ENCODE measurements around the gene UQCRC1.

UQCRC1 gene

DNA sequence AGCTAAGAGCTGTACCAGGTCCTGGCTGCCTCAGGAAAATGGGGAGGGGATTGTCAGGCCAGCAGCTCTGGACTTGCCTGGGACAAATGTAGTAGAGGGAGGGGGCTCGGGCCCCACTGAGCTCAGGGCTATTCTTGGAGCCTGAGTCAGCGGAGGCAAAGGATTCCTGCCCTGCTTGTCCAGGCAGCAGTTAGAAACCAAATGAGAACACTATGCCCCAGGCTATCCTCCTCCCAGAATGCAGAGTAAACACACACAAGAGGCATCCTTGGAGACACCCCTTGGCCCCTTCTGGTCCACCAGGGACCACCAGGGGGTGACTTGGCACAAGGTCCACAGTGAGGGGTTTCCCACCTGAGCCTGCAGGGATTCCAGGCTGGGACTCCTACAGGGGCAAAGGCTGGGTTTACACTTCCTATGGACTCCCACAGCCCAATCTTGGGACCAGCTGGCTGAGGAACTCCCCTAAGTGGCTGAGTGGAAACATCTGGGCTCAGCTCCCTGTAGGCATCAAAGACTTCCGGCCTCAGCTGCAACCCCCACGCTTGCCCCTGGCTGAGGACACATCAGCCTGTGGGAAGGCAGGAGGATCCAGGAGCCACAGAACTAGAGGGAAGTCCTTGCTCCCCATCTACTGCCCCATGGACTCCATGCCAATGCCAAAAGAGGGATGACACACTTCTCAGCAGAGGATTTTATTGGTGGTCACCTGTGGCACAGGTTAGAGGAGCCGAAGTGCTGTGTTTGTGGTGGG, 10.9 kb downstream of the UQCRC1 start:
- DNase-seq (ENCODE audit: low read depth): no peak

- no peak for DNase-seq (ENCODE audit: low read depth)
Measured at GRCh38 chr3:48597408-48597800, 12.0 kb downstream of the UQCRC1 start.

DNA sequence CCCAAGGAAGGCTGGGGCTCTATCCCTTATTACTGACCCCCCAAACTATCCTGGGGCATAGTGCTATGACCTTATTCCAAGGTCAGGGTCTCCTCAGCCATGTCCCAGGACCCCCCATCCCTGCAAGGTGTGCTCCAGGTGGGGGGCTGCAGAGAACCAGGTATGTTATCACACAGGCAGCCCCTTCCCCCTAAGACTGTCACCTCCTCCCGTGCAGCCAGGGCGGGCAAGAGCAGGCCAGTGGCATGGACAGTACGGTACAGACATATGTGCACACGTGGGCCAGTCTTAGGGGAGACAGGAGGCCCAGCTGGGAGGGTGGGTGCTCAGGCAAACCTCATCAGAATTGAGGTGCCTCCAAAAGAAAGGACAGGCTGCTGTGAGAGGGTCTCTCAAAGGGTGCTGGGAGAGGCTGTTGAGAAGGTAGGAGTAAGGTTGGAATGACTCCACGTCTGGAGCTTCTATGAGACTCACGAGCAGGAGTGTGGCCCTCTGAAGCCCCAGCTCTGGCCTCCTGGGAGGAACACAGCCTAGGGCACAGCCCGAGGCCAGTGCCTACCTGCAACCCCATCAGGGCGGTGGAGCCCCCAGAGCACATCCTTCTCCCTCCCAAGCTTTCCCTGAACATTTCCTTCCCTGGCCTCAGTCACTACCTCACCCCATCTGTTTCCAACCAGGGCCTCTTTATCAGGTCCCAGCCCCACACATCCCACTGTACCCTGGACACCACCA, 12.6 kb downstream of the UQCRC1 start:
- DNase-seq (ENCODE audit: low read depth): no peak

DNA sequence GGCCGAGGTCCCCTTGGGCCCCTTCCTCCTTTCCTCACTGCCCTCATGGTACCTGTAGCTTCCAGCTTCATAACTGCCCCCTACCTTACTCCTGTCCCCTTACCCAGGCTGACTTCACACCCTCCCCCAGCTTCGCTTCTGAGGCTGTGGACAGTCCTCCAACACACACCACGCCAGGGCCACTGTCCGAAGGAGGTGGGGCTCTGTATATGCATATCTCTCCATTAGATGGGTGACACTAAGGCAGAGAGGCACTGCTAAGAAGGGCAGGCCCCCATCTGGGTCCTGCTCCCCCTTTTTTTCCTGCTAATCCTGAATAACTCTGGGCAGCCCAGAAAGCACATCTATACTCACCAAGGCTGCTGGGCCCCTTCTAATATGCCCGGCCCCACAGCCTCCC, 13.3 kb downstream of the UQCRC1 start:
- no peak for DNase-seq (ENCODE audit: low read depth)

GRCh38 chr3:48595526-48596121, 13.8 kb downstream of the UQCRC1 start:
- no peak for DNase-seq (ENCODE audit: low read depth)

DNA sequence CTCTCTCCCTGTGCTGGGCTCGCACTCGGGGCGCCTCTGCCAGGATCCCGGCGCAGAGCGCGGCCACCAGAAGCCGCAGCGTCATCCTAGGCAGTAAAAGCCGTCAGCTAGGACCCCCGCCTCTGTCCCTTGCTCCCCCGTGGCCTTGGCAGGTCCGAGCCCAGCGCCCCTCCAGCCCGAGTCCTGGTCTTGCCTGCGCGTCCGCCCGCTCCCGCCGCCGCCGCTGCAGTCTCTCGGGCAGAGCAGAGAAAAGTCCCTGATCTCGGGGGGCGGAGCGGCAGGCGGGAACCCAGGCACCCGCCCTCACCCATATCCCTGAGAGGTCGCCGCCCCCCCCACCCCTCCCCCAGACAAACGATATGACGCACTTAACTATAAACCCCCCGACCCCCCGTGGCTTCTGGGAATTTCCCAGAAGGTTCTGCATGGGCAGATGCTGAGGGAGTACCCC, 14.3 kb downstream of the UQCRC1 start, which contains the start of gene COL7A1:
TSS of gene COL7A1 (minus strand) at position 255 of the 451 bp plus-strand sequence. CDS start at position 85, 170 bp downstream.
- DNase-seq (ENCODE audit: low read depth): no peak

DNA sequence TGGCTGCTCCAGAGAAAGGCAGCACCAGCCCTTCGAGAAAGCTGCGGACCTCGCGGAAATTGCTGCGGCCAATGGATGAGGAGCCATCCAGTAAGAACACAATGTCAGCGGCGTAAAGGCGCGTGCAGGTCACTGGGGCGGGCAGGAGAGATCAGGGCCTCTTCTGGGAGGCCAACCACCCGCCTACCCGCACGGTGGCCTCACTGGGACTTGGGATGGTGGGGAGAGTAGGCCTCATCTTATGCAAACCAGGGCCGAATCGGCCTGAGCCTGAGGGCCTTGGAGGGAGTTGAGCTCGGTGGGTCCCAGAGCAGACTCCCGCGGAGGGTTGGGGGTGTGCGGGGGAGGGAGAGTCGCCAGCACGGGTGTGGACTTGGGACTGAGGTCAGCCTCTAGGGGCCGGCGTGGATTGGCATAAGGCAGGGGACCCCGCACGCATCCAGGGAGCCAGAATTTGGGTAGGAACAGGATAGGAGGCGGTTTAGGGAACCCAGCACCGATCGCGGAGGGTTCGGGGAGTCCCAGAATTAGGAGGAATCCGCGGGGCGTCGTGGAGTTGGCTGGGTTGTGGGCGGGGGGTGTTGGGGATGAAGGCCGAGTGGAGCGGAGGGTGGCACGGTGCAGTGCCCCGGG, 14.9 kb downstream of the UQCRC1 start:
- no peak for DNase-seq (ENCODE audit: low read depth)

- DNase-seq (ENCODE audit: low read depth): no peak
Measured at GRCh38 chr3:48593337-48593736, 16.1 kb downstream of the UQCRC1 start.

- no peak for DNase-seq (ENCODE audit: low read depth)
Measured at GRCh38 chr3:48592519-48593087, 16.8 kb downstream of the UQCRC1 start.

DNA sequence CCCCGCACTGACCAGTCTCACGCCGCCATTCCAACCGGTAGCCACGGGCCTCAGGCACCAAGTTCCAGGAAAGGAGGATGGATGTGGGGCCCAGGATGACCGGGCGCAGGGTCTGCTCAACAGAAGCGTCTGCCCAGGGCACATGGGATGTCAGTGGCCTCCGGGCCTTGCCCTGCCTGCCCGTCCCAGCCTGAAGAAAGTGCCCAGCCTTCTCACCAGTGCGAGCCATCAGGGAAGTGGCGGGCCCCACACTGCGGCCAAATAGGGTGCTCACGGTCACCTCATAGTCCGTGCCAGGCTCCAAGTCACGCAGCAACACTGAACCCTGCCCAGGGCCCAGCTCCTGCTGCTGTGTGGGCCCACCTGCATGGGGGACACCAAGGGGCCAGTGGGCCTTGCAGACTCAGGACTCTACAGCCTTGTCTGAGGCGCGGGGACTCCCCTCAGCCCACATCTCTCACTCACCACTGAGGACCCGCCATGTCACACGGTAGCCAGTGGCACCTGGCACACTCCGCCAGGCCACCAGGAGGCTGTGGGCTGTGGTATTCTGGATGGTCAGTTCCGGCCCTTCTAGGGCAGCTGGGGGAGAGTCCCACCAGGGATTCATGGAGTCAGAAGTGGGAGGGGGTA, 17.4 kb downstream of the UQCRC1 start:
- DNase-seq (ENCODE audit: low read depth): no peak

DNA sequence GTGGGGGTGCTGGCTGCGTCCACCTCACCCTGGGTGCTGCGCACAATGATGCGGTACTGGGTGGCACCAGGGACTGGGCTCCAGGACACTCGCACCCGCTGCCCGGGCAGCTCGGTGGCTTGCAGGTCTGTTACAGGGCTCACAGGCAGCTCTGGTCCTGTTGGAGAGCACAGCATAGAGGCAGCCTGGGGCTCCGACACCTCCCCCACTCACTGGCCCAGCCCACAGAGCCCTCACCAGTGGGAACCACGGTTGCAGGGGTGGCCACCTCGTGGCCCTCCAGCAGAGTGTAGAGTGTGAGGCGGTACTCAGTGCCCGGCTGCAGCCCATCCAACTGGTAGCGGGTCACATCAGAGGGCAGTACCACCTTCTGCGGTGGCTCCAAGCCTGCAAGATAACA, 18.0 kb downstream of the UQCRC1 start:
- DNase-seq (ENCODE audit: low read depth): no peak

DNA sequence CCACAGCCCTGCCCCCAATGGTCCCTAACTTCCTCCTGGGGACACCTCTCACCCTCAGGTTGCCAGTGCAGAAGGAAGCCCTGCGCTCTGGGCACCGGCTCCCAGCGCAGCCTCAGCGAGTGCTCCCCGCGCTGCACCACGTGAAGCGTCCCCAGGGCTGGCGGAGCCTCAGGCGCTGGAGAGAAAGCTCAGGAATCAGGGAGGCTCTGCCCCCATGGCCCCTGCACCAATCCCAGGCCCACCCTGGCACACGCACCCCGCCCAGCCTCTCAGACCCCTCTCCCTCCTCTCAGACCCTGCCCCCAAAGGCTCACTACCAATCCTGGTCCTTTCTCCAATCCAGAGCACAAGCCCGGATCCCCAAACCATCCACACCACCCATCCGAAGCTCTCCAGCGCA, 21.2 kb downstream of the UQCRC1 start:
- DNase-seq (ENCODE audit: low read depth): no peak

DNA sequence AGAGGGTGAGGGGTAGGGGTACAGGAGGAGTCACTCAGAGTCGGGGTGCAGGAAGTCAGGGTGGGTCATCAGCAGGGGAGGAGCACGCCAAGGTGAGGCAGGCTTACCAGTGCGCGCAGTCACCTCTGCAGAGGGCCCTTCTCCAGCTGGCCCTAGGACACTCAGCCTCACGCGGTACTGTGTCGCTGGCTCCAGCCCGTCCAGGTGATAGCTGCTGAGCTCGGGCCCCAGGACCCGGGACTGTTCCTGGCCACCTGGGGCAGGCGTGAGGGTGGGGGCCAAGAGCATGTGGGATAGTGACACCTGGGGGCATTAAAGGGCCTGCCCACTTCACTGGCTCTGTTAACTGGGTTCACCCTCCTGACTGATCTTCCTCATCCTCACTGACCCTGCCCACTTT, 21.8 kb downstream of the UQCRC1 start:
- no peak for DNase-seq (ENCODE audit: low read depth)

- no peak for DNase-seq (ENCODE audit: low read depth)
Measured at GRCh38 chr3:48585411-48585810, 24.0 kb downstream of the UQCRC1 start.

DNA sequence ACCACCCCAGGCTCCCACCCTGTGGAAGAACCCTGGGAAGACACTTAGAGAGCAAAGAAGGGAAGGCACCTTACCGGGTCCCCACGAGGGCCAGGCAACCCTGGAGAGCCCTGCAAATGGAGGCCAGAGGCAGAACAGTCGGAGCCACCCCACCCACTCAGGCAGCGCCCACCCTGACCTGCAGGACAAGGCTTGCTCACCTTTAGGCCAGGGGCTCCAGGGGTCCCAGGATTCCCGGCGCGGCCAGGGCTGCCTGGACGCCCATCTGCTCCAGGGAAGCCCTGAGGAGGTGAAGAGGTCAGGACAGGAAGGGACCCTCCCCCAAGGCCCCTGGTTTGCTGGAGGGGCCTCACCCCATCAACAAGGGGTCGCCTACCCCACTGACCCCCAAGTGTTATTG, 24.6 kb downstream of the UQCRC1 start:
- no peak for DNase-seq (ENCODE audit: low read depth)

- DNase-seq (ENCODE audit: low read depth): no peak
Measured at GRCh38 chr3:48581621-48582481, 27.6 kb downstream of the UQCRC1 start.

- no peak for DNase-seq (ENCODE audit: low read depth)
Measured at GRCh38 chr3:48576647-48577046, 32.8 kb downstream of the UQCRC1 start.

DNA sequence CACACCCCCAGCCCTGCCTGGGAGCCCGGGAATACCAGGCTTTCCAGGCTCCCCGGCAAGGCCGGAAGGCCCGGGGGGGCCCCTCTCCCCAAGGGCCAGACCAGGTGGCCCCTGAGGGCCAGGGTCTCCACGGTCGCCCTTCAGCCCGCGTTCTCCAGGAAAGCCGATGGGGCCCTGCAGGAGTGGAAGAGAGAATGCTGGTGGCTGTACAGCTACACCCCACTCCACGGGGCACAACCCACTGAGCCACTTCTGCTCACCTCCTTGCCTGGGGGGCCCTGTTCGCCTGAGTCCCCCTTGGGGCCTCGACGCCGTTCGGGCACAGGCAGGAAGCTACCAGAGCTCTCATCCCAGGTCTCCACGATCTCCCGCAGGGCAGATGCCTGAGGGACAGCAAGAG, 34.1 kb downstream of the UQCRC1 start:
- DNase-seq (ENCODE audit: low read depth): no peak

- no peak for DNase-seq (ENCODE audit: low read depth)
Measured at GRCh38 chr3:48573973-48574585, 35.4 kb downstream of the UQCRC1 start.

GRCh38 chr3:48572517-48572916, 36.9 kb downstream of the UQCRC1 start:
- no peak for DNase-seq (ENCODE audit: low read depth)

Data from activated T-cell treated with anti-CD3 and anti-CD28 coated beads for 48 hours (primary cell).